GM19467 (cell line): ENCODE measurements around the gene SGMS2.

Experiments used
- ATAC-seq: cut with Tn5 transposase; IDR thresholded peaks from one replicate; pipeline ENCODE4 v1.9.1; 2021; ENCODE audit warnings: mild to moderate bottlenecking, moderate library complexity; ENCODE audit not compliant: unreplicated experiment

Gene SGMS2

DNA sequence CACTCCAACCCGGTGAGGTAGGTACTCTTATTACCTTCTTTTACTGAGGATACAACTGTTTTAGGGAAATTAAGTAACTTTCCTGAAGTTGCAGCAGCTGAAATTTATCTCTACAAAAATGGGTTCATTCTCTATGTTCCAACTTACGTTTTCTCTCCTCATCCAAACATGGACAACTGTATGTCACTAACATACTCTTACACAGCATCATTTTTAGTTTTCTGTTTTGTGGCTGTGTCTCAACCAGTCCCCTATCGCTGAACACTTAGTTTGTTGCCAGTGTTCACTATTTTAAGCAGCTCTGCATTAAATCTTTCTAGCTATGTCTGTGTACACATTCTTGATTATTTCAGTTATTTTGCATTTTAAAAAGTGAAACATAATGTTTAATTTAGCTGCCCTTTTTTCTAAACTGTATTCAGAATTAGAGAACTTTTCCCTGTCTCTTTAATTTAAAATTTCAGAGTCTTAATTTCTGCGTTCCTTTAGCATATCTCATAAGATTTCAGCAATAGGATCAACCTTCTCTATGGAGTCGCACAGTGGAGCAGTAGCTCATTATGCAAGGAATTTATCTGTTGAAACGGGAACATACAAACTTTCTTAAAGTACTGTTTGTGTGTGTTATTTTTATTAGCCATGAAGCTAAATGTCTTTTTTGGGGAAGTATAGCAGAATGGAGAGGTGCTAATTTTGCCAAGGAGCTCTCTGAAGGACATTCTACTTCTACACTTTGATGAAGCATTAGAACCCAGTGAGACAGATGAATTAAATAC lies 3.8 kb downstream of the SGMS2 start:
- ATAC-seq = no peak

DNA sequence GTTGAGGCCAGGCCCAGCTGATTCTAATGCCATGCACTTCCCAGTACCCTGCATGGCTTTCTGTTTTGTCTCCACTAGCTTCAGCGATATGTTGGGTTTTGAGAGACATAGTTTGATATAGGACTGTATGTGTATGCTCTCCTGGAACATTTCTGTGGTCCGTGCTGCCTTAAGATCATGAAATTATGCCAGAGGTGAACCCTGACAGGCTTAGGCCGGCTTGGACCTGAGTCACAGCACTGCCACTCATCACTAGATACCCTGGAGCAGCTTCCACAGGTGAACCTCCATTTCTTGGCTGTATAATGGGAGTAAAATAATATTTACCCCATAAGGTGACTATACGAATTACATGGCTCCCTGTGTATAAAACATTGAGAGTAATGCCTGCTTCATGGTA lies 6.4 kb downstream of the SGMS2 start:
- ATAC-seq = no peak

DNA sequence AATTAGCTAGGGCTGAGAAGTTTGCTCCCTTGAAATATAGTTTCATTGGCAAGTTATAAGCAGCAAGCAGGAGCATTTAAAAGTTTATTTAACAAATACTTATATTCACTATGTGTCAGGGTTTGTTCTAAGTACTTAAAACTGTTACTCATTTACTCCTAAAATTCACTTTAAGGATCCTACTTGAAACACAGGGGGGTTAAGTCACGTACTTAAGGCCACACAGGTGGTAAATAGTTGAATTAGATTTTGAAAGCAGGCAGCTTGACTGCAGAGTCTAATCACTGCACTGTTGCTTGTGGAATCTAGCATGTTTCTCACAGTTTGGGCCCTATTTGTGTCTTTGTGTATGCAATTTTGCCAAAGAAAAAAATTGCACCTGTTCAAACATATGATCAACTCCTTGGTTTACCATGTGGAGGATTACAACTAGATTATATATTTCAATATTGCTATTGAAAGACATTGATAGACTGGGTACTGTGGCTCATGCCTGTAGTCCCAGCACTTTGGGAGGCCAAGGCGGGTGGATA lies 7.6 kb downstream of the SGMS2 start:
- ATAC-seq = no peak

DNA sequence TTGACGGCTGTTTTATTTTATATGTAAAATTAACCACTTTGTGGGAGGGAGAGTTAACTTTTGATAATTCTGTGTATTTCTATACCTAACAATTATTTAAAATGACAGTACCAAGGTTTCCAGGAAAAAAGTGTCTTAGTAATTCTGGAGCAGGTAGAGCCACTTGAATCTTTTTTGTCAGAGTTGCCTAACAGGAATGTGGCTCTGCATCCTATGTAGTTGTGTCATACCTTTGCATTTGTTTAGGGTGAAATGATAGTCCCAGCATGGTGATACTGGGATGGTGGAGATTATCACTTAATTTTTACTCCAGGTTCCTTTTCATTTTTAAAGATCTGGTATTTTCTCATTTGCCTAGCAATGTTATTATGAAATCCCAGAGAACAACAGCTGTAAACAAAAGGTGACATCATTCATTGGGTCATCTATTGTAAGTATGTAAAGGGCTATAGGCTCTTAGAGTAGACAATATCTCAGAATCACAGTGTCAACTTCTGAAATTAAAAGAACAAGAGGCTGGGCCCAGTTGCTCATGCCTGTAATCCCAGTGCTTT lies 9.6 kb downstream of the SGMS2 start:
- no peak for ATAC-seq

GRCh38 chr4:107835406-107835805 lies 10.7 kb downstream of the SGMS2 start:
- no peak for ATAC-seq

- ATAC-seq = no peak
Measured at GRCh38 chr4:107837317-107837716, 12.6 kb downstream of the SGMS2 start.

DNA sequence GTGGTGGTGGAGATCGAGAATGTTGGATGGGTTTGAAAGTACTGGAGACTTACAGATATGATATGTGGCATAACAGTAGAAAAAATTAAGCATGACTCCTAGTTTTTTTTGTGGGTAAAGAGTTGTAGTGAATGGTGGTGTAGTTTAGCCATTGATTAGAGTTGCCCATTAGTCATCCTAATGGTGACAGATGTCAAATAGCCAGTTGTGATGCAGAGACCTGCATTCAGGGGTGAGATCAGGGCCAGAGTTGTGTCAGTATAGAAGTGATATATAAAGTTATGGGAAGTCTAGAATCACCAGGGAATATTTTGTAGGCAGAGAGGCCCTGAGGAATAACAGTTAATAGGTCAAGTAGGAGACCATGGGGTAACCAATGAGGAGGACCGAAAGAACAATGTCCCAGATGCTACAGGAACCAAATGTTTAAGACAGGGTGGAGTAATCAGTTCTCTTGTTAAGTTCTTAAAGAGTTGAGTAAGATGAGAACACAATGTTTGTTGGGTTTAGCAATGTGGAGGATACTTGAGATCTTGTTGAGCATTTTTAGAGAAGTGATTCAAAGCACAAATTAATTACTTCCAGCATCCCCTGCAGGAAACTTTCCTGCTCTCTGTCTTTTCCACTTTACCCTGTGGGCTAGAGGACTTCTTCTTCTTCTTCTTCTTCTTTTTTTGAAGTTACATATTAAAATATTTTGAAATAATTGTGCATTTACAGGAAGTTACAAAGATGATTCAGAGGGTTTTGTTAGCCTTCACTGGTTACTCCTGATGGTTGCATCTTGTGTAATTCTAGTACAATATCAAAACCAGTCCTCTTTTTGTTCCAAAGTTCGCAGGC lies 13.3 kb downstream of the SGMS2 start:
- ATAC-seq = no peak

- no peak for ATAC-seq
Measured at GRCh38 chr4:107838861-107839565, 14.3 kb downstream of the SGMS2 start.

DNA sequence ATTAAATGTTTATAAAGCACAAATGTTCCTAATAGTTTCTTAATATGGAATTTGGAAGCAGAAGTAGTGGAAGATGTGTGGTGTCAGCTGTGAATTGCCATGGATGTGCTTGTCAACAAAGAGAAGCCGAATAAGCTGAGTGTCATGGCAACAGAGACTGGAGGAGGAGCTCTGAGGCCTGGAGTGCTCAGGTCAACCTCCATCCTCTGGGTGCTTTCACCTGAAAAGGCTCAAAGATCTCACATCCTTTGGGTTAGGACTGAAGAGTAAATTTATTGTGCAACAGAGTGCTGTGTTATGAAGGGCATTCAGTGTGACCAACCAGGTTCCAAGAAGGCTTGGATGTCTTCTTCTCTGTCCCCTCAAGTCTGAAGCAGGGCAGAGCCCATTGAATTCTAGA lies 18.7 kb downstream of the SGMS2 start:
- ATAC-seq = no peak

DNA sequence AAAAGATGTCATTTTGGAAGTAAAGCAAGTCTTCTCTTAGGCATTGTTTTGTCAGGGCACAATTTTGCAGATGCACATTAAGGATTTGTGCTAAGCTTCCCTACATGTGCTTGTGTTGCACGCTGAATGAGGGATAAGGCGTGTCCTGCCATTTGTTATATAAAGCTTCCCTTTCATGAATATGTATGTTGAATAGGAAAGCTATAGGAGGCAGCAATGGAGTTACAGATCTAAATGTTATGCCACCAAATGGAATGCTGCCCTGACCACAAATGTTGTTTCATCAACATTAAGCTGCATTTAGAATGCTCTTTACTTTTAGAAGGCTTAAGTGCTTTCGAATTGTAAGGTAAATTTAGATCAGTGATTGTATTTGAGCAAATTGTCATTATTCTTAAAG lies 20.9 kb downstream of the SGMS2 start:
- no peak for ATAC-seq

DNA sequence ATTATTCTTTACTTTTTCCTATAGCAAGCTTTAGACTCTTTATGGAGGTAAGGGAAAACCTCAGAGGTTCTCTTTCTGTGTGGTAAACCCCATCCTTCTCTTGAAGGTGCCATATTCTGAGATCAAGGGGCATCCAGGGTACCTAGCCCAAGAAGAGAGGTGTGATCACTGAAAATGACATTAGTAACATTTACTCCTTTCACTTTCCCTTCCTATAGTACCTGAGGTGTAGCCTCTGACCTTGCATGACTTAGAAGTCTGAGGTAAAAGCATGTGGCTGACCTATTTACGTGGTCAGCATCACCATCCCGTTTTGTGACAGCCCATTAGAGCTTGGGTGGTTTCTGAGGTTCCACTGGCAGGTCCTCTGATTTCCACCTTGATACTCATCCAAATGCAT lies 25.7 kb downstream of the SGMS2 start:
- ATAC-seq = no peak

DNA sequence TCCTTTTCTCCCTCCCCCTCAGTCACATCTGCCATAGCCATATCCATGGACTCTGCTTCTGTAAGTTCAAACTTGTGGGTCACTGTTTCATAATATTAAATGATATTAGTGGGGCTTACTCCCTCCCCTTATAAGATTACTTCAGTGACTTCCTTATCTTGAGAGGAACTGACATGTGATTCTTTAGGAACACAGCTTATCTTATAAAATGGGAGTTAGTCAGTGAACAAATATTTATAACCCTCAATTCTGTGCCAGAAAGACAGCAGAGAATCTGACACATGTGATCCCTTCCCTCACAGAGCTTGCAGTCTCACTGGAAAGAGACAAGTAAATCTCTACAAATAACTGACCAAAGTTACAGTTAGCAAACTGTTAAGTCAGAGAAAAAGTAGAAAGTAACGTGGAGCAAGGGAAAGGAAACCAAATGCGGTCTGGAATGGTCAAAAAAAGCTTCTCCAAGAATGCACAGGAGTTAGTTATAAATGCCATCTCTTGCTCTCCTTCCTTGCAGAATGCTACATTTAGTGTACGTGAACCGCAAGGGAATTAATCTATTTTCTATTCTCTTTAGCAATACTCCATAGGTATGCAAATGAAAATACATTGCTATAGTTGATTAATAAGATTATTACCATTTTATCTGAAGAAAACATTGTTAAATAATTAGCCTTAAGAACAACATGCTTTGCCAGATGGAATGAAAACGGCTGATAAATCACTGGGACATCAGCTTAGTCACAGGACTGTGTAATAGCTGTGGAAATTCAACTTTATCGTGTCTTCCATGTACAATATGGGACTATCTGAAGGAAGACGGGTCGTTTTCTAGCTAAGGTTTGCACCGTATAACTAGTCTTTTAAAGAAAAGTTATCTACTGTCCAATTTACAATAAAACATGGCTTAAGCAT lies 29.0 kb downstream of the SGMS2 start:
- no peak for ATAC-seq

- no peak for ATAC-seq
Measured at GRCh38 chr4:107854356-107855022, 29.8 kb downstream of the SGMS2 start.

DNA sequence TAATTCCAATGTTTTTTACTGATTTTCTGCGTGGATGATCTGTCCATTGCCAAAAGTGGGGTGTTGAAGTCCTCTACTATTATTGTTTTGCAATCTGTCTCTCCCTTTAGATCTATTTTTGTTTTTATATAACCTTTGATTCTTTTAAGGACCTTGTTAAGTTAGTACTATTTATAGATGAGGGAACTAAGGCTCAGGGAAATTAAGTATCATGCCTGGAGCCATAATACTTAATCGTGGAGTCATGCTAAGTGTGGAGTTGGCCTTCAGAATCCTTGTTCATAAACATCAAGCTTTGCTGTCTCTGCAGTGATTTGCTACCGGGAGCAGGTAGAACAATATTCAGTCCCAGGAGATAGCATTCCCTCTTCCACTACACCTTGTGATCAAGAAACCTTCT lies 31.0 kb downstream of the SGMS2 start:
- no peak for ATAC-seq

GRCh38 chr4:107856901-107857300 lies 32.2 kb downstream of the SGMS2 start:
- no peak for ATAC-seq

- ATAC-seq = no peak
Measured at GRCh38 chr4:107857741-107858140, 33.0 kb downstream of the SGMS2 start.

GRCh38 chr4:107858158-107858742 lies 33.5 kb downstream of the SGMS2 start:
- no peak for ATAC-seq

- no peak for ATAC-seq
Measured at GRCh38 chr4:107862658-107863057, 37.9 kb downstream of the SGMS2 start.

DNA sequence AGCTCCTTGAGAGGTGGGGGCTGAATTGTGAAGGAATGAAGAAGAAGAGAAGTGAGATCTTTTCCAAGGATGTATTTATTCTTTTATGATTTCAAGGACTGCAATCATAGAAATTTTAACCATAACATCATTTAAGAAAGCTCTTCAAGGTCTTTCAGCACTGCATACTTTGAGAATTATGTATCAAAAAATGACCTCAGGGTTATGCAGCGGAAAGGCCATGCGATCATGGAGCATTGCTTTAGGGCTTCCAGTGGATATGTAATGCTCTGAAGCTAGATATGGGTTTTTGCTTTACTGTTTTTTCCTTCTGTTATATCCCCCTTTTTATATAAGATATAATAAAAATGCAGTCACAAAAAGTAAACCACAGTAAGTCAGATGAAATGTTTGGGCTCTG lies 38.7 kb downstream of the SGMS2 start:
- no peak for ATAC-seq
